Testis (tissue), 2 donors: Measurements from ENCODE around the gene DIS3L2.

Experiments
- POLR2A ChIP-seq: fragments of 450-650 bp; IDR thresholded peaks from one replicate; pipeline ENCODE4 v1.6.1; 2017; ENCODE audit warnings: antibody characterized with exemption, mild to moderate bottlenecking, moderate library complexity
- TF ChIP-seq, protein P1 (sequence below), 3 experiments: fragments of 450-650 bp in 2 of 3; fragments of 200-600 bp in 1 of 3; sonication (generic) in 1 of 3; IDR thresholded peaks; one replicate each; pipeline ENCODE4 v1.5.1; 2016 to 2019; ENCODE audit warnings: antibody characterized with exemption in 3 of 3, mild to moderate bottlenecking in 2 of 3, moderate library complexity in 1 of 3

DNA sequence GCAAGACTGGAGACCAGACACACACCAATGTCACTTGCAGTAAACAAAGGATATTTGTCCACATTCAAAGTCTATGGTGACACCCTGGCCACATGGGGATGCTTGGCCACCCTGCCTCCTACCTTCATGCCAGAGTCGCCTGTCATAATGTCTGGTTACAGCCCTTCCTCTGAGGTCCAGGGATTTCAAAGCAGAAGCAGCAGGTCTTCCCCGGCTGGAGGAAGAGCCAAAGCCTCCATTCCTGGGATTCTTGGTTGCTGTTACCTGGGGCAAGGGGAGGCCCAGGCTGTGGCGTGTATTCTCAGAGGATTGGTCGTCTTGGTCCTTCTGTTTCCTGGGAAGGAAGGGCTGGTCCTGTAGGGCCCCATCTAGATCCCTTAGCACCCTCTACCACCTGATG is 414.7 kb downstream of the DIS3L2 start:
- TF ChIP-seq, protein P1, sequence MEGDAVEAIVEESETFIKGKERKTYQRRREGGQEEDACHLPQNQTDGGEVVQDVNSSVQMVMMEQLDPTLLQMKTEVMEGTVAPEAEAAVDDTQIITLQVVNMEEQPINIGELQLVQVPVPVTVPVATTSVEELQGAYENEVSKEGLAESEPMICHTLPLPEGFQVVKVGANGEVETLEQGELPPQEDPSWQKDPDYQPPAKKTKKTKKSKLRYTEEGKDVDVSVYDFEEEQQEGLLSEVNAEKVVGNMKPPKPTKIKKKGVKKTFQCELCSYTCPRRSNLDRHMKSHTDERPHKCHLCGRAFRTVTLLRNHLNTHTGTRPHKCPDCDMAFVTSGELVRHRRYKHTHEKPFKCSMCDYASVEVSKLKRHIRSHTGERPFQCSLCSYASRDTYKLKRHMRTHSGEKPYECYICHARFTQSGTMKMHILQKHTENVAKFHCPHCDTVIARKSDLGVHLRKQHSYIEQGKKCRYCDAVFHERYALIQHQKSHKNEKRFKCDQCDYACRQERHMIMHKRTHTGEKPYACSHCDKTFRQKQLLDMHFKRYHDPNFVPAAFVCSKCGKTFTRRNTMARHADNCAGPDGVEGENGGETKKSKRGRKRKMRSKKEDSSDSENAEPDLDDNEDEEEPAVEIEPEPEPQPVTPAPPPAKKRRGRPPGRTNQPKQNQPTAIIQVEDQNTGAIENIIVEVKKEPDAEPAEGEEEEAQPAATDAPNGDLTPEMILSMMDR (IDR thresholded peaks at IDR 0.05) = no peak
- TF ChIP-seq POLR2A = no peak
